HG03354 (cell line): ENCODE measurements around the gene RAD51B.
A peak's percentile ranks its signal among the peaks of the same experiment; 100 is the strongest.
"Not testable (repeated sequence)": the region's sequence is repeated elsewhere in the genome, so short reads cannot be mapped to it uniquely, and the experiment has no call there.

Source experiments
- ATAC-seq: cut with Tn5 transposase; IDR thresholded peaks from one replicate; pipeline ENCODE4 v1.9.1; 2021; ENCODE audit warnings: mild to moderate bottlenecking; ENCODE audit not compliant: unreplicated experiment, poor library complexity, severe bottlenecking

Gene RAD51B

GRCh38 chr14:68692216-68692615, 872.6 kb downstream of the RAD51B start:
- ATAC-seq: no peak

- no peak for ATAC-seq
Observed at GRCh38 chr14:68692916-68693771, 873.6 kb downstream of the RAD51B start.

- ATAC-seq: no peak
Observed at GRCh38 chr14:68693926-68694325, 874.3 kb downstream of the RAD51B start.

GRCh38 chr14:68694516-68695235, 875.1 kb downstream of the RAD51B start:
- ATAC-seq: no peak

- peak; percentile 91 for ATAC-seq
Observed at GRCh38 chr14:68695326-68695768, 875.8 kb downstream of the RAD51B start.

- ATAC-seq: no peak
Observed at GRCh38 chr14:68695856-68696255, 876.3 kb downstream of the RAD51B start.

DNA sequence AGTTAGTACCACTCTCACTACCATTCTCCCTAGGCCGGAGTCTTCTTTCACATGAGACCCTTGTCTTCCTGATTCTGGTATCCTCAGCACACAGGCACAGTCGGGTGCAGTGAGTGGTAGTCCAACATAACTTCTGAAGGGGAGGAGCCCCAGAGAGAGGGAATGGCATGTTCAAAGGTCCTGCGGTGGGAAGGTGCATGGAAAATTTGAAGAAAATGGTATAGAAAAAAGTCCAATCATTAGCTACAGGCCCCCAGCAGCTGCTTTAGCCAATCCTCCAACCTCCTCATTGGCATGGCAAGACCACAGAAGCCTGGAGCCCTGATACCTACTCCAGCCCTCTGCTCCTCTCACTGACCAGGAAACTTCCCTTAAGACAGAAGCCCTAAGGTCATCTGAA, 876.7 kb downstream of the RAD51B start:
- ATAC-seq: no peak

- ATAC-seq: no peak
Observed at GRCh38 chr14:68696721-68697495, 877.3 kb downstream of the RAD51B start.

DNA sequence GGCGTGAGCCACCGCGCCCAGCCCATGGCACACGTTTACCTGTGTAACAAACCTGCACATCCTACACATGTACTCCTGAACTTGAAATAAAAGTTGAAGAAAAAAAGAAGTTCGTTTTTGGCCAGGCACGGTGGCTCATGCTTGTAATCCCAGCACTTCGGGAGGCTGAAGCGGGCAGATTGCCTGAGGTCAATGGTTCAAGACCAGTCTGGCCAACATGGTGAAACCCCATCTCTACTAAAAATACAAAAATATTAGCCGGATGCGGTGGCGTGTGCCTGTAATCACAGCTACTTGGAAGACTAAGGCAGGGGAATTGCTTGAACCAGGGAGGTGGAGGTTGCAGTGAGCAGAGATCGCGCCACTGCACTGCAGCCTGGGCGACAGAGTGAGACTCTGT, 879.2 kb downstream of the RAD51B start:
- ATAC-seq: not testable (repeated sequence)

GRCh38 chr14:68701001-68701741, 881.6 kb downstream of the RAD51B start:
- ATAC-seq: no peak

DNA sequence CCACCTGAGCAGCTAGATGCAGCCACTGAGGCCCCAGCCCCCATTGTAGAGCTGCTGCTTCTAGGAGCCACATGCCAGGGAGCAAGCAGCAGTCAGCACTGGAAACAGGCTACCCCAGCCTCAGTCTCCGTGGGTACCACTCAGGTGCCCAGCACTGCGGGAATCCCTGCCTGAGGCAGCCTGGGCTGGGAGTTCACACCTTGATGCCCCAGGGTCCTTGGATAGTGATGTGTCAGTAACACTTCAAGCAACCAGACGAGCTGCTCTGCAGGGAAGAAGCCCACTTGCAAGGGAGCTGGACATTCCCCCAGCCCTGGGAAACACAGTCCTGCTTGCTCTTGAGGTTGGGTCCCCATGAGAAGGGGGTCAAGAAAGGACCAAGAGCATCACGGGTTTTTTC, 882.6 kb downstream of the RAD51B start:
- ATAC-seq: no peak

DNA sequence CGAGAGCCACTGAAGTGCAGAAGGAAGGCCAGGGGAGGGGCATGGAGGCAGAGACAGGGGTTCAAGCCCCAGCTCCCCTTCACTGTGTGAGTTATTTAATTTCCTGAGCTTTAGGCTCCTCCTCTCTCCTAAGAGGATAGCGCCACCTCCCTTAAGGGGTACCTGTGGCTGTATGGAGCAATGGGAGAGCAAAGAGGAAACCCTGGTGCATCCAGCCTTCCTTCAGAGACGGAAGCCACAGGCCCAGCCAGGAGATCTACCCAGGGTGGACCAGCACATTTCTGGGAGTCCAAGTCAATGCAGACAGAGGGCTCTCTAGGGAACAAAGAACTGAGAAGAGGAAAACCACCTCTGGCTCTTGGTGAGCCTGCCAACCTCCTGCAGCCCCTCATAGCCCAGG, 883.0 kb downstream of the RAD51B start:
- ATAC-seq: no peak

DNA sequence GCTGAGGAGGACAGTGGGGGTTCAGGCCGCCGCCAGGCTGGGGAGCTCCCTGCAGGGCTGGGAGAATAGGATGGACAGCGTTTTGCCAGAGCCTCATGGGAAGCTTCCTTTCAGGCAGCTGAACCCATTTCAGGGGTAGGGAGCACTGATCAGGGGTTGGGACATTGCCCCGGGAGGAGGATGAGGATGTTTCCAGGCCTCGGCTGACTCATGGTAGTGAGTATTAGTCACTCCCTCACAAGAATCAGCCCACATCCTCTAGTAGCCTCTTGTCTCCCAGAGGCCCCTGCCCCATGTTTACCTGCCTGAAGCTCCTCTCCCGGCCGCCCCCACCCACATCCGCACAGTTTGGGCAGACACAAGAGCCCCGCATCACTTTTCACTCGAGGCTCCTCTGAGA, 883.5 kb downstream of the RAD51B start:
- no peak for ATAC-seq

GRCh38 chr14:68704736-68705720, 885.4 kb downstream of the RAD51B start:
- no peak for ATAC-seq

DNA sequence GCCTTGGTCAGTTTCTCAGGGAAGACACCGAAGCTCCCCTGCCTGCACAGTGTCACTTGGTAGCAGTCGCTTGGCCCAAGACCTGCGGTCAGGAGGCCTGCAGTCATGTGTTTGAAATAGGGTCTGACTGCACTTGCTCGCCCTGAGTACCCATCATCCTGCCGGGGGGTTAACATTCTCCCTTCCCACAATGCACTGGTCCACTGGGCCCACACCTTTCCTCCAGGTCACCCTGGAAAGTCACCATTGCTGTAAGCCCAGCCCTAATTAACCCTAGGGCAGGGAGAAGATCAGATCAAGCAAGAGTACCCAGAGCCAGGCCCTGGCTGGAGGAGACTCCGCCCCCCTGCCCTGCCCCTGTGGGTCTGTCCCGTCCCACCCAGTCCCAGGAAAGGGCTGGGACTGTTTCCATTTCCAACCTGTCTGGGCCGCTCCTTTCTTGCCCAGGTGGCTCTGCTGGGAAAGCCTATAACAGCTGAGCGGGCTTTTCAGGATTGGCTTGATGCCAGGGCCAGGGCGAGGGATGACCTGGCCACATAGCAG, 886.2 kb downstream of the RAD51B start:
- no peak for ATAC-seq

GRCh38 chr14:68707482-68707881, 887.9 kb downstream of the RAD51B start:
- ATAC-seq: no peak

GRCh38 chr14:68708343-68708742, 888.8 kb downstream of the RAD51B start:
- no peak for ATAC-seq

DNA sequence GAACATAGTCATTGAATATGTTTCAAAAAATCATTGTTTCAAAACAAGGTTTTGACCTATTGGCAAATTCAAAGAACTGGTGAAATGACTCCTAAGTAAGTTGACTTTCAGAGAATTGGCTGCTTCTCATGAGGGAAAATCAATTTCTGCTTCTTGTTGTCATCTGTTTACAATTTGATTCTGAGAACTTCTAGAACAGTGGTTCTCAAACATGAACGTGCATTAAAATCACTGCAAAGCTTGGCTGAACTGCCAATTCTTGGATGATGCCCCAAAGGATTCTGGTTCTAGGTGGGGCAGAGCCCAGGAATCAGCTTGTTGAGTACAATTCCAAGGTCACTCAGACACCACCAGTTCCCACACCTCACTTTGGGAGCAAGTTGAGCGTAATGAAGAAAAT, 889.4 kb downstream of the RAD51B start:
- no peak for ATAC-seq
